Measurements from ENCODE around the gene KDM5B.
"Not testable (repeated sequence)": the region's sequence is repeated elsewhere in the genome, so short reads cannot be mapped to it uniquely, and the experiment has no call there.

KDM5B gene

DNA sequence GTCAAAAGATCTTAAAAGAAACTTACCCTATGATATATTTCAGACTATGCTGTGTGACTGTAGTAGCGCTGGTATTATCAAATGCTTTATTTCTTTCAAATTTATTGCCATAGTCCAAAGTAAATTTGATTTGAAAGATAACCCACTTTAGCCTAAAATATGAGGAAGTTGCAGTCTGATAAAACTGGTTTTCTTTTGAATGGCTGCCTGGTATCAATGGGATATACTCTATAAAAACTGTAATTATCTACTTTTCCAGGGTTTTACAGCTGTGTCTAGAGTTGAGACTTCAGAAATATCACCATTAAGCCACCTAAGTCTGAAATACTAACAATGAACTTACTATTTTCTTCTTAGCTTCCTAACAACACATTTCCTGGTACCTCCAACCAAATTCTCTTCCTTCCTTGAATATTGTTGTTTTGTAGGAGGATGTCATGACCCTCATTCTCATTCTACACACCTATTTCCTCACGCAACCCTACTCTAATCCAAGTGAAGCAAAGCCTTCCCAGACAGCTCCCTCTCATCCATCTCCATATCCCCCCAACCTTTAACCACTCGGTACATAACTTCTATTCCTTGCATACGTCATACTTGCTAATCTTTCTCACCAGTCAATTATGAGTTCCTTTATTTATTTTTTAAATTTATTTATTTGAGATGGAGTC lies 17.0 kb downstream of the KDM5B start:
- DNase-seq: no peak

GRCh38 chr1:202788800-202789199 lies 19.4 kb downstream of the KDM5B start:
- no peak for DNase-seq

GRCh38 chr1:202786804-202787203 lies 21.4 kb downstream of the KDM5B start:
- DNase-seq: no peak

DNA sequence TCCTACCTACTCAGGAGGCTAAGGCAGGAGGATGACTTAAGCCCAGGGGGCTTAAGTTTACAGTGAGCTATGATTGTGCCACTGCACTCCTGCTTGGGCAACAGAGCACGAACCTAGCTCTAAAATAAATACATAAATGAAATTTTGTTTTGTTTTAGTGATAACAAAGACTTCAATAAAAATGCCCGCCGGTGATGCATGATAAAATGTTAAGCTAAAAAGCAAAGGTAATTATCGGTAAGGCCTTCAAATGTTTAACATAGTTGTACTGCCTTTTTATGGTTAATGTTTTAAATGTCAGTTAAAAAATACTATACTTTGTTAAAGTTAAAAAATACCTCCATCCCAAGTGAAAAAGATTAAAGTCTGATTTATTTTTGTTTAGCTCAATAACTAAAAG lies 27.0 kb downstream of the KDM5B start:
- DNase-seq: no peak

GRCh38 chr1:202770135-202770534 lies 38.1 kb downstream of the KDM5B start:
- DNase-seq: no peak

DNA sequence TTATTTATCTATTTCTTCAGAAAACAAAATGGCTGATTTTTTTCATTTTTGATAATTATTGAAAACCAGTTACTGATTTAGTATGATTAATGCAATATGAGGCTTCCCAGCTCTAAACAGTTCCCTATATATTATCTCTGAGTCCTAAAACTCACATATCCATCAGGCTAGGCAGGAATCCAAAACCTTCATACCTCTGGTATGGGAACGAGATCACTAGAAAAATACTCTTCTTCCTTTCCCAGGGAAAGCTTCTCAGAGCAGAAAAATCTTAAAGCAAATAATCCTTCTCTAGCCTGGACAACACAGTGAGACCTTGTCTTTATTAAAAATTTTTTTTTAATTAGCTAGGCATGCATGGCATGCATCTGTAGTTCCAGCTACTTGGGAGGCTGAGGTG lies 42.5 kb downstream of the KDM5B start:
- no peak for DNase-seq

- no peak for DNase-seq
Observed at GRCh38 chr1:202762019-202762418, 46.2 kb downstream of the KDM5B start.

DNA sequence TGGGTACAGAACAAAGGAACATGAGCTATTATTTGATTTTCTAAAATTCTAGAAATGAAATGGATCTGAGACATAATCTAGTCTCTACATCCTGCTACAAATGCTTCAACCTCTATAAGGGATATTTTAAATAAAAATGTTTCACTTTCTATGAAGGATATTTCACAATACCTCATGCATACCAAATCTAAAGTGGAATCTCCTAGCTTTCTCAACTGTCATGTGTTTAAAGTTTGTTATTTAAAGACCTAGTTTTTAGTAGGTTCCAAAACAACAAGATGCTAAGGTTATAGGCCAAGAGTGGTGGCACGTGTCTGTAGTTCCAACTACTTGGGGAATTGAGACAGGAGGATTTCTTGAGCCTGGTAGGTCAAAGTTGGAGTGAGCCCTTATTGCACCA lies 47.6 kb downstream of the KDM5B start:
- DNase-seq: no peak

GRCh38 chr1:202756391-202756790 lies 51.8 kb downstream of the KDM5B start:
- no peak for DNase-seq

DNA sequence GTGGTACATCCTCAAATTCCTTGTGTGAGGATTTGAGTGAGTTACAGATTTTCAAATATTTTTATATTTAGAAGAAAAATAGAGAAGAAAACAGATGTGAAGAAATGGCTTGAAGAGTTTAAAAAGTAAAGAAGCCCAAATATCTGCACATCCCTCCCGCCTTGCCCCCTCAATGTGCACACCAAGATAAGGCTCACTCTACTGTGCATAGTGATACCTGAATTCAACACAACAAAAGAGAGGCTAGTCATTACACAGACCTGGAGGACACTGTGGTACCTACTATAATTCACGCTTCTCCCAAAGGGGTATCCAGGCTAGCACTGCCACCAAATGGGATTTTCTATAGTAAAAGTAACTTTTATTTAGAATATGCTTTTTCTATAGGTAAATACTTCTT lies 53.9 kb downstream of the KDM5B start:
- DNase-seq: no peak

GRCh38 chr1:202752774-202753173 lies 55.4 kb downstream of the KDM5B start:
- no peak for DNase-seq

DNA sequence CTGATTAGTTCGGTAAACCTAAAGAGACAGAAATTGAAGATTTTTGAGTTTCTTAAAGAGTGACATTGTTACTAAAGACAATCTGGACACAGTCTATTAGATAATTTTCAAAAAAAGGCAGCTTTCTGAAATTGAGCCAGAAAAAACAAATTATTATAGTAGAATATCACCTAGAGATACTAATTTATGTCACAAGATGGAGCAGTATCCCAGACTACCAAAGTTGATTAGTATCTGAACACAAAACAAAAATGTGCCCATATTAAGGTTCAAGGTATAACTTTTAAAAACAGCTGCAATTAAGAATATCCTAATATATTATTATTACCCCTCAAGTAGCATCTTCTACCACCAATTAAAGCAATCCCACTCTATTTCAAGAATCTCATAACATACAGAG lies 57.5 kb downstream of the KDM5B start:
- DNase-seq: no peak

DNA sequence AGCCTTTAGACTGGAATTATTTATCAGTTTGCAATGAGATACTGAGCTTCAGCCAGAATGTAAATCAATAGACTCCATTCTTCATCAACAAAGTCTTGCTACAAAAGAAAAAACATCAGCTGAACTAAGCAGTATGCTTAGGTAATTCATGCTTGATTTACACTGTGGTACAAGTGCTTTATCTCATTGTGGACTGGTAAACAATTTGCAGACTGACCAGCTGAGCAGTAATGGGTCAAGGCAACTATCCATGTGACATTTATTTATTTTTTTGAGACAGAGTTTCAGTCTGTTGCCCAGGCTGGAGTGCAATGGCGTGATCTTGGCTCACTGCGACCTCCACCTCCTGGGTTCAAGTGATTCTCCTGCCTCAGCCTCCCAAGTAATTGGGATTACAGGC lies 58.2 kb downstream of the KDM5B start:
- DNase-seq: no peak

DNA sequence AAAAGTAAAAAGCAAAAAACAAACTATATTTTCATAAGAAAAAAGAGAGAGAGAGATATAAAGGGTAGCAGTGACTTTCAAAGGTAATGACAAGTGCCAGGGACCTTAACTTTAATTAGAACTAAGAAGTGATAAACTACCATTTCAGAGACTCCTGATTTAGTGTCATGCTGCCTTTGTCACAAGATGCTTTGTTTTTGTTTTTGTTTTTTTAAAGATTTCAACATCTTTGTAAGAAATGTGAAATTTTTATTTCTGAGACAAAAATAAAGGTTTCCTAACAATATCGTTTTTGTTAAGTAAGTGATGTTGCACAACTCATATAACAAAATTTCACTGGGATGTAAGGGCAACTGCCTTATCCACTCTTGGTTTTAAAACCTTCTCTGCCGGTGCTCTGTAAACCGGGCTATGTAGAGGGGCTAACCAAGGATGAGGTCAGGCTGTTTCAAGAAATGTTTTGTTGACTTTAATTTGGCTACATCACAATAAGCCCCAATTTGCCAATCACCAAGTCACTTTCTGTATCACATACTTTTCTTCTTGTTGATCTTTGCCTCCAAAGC lies 62.8 kb downstream of the KDM5B start:
- no peak for DNase-seq

GRCh38 chr1:202744770-202745169 lies 63.5 kb downstream of the KDM5B start:
- not testable (repeated sequence) for DNase-seq

GRCh38 chr1:202742496-202742895 lies 65.7 kb downstream of the KDM5B start:
- no peak for DNase-seq

DNA sequence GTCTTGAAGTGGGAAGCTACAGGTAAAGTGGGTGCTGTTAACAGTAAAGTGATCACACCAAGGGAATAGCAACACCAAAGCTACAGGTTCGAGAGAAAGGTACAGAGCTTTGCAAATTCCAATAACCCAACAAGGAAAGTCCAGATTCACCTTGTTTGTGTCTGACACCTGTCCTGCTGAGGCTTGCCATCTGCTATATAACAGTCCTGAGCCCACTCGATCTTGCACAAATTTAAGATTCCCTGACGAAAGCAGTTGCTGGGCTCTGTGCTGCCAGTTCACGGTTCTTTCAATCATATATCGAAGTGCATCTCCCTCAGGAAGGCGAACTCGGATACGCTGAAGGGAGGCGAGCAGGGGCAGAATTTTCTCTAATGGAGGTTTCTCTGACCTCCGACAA lies 75.0 kb downstream of the KDM5B start:
- DNase-seq: no peak

DNA sequence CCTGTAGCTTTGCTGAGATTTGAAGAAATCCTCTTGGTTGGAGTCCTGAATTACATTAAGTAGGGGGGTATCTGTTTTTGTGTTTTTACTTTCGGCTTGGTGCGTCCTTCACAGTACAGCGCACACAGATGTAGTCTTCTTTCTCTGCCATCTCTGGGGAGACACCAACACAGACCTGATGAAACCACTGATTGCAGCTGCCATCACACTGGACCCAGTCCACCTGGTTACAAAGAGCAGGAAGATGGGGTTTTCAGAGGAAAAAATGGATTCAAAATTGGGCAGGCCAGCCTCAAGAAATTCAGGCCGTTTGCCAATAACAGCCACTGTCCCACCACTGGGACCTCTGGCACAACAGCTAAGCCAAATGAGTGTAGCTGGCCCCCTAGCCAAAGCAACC lies 79.3 kb downstream of the KDM5B start:
- DNase-seq: no peak

GRCh38 chr1:202725526-202725925 lies 82.7 kb downstream of the KDM5B start:
- DNase-seq: no peak

DNA sequence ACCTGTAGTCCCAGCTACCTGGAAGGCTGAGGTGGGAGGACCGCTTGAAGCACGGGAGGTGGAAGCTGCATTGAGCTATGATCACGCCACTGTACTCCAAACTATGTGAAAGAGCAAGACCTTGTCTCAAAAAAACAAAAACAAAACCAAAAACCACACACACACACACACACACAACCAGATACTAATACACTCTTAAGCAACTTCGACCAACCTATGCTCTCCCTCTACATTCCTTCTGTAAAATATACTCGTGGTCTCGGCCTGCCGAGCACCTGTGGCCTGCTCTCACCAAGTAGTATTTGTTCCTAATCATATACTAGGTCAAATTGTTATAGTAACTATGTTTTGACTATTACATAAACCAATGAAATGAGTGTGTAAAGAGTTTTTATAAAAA lies 84.5 kb downstream of the KDM5B start:
- no peak for DNase-seq

- not testable (repeated sequence) for DNase-seq
Observed at GRCh38 chr1:202723046-202723445, 85.2 kb downstream of the KDM5B start.

DNA sequence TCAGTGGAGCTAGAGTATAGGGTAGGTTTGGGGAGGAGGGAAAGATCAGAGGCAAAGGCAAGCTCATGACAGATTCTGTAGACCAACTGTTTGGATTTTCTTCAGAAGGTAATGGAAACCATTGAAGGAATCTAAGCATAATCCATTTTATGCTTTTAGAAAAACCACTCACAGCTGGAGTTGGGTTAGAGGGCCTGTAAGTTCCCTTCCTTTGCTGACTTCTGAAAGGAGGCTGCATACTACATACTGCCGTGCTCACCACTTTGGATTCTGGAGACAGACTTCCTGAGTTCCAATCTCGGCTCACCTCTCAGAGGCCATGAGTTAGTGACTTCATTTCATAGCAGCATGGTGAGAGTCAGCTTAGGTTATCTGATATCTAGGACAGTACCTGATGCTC lies 91.6 kb downstream of the KDM5B start:
- DNase-seq: no peak

DNA sequence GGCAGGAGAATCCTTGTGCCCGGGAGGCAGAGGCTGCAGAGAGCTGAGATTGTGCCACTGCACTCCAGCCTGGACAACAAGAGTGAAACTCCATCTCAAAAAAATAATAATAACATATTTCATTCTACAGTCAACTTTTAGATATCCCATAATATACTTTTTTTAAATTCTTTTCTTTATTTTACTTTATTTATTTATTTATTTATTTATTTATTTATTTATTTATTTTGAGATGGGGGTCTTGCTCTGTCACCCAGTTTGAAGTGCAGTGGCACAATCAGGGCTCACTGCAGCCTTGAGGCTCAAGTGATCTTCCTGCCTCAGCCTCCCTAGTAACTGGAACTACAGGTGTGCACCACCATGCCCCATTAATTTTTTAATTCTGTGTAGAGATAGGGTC lies 94.0 kb downstream of the KDM5B start:
- not testable (repeated sequence) for DNase-seq

GRCh38 chr1:202713110-202713509 lies 95.1 kb downstream of the KDM5B start:
- no peak for DNase-seq

- no peak for DNase-seq
Observed at GRCh38 chr1:202711949-202712635, 96.1 kb downstream of the KDM5B start.

Data from NCI-H1436 (cell line).